Measurements from ENCODE around the gene SCN4B. TPM values are rescaled to one million over a fixed set of nuclear protein-coding genes. Genes with fewer than 3 reads are reported as not detected.

SCN4B gene
- total and polyA plus RNA-seq, 2 of the 8 experiments (the other 6 are each of a cell fraction or from before 2014, with no cell fraction given): 2.8 to 4.9 TPM

DNA sequence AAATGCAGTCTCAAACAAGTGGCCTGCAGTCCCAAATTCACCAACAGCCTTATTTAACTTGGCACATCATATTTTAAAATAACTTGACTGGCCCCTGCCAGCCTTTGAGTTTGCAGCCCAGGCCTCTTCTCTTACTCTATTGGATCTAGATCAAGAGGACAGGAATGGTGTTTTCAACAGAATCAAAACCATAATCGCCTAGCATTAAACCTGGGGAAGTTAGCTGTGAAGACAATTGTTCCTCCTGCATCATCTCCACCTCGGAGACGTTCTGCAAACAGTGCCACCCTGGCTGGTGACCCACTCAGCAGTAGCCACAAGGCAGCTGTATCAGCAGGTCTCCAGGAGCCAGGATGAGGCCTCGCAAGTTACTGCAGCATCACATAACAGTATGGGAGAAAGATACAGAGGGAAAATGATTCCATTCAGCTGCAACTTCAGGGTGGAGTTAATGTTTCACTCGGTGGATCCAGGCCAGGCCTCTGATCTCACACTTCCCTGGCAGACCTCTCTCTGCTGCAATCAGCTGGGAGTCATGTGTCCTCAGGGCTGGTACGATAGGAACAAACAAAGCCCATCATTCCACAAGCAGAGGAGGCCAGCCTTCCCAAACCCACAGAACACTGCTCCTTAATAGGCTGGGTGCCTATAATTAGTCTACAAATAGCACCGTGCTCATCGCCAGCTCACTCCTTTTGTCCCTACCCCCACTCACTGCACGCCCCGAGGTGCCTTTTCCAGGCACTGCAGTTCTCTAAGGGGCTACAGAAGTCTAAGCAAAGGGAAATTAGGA lies 42.4 kb upstream of the SCN4B start:
- Histone ChIP-seq H2BK15ac (ENCODE audit: low read length) (no peak overlapping the region), H3K4me3 (ENCODE audit: extremely low read depth in 1 of 4, insufficient read depth in 2 of 4, low read depth in 3 of 4, low read length in 4 of 4) (no peak overlapping the region), H3K23me2 (ENCODE audit: low read depth, low read length) (no peaks in the 10 kb centered on the region), H3K9ac (replicated peaks in 1 of 4; ENCODE audit: extremely low read depth in 1 of 4, low read depth in 3 of 4, low read length in 3 of 4) (no peak overlapping the region), H3K4me1 (replicated peaks in 1 of 4; ENCODE audit: control insufficient read depth in 3 of 4, insufficient read depth in 4 of 4, low read length in 3 of 4) (peaks cover 2 to 14% (median 4%) of the 10 kb centered on the region in 4 experiments; a peak in 5 of 7 replicates), H3K4me2 (ENCODE audit: insufficient read depth in 1 of 2, low read depth in 2 of 2, low read length in 2 of 2) (no peak overlapping the region), H3K9me3 (ENCODE audit: insufficient read depth in 2 of 2, low read depth in 1 of 2, low read length in 1 of 2) (0 out of 4 replicates have a peak, but pooled peaks cover 0 to 3% of the 10 kb centered on the region in 2 experiments), H4K5ac (ENCODE audit: insufficient read length, low read depth, low read length) (no peak overlapping the region), H2AFZ (ENCODE audit: low read length) (peak overlapping the region; percentile 28; the same call in 1 of the 2 replicates), H3K14ac (ENCODE audit: insufficient read length) (no peak overlapping the region), H3K56ac (replicated peaks; ENCODE audit: insufficient read length, low read depth, low read length) (no peak overlapping the region), H3K79me1 (ENCODE audit: low read depth, low read length) (no peaks in the 10 kb centered on the region), H3K4ac (replicated peaks; ENCODE audit: insufficient read length, low read depth, low read length) (no peak overlapping the region), H3K27me3 (replicated peaks in 1 of 4; ENCODE audit: control insufficient read depth in 3 of 4, extremely low read depth in 1 of 4, insufficient read depth in 3 of 4, low read length in 3 of 4) (no peaks in the 10 kb centered on the region), H2BK12ac (ENCODE audit: low read depth, low read length) (peak overlapping the region; percentile 50; the same call in 1 of the 2 replicates), H3K79me2 (ENCODE audit: control insufficient read depth in 1 of 2, insufficient read depth in 2 of 2, low read length in 2 of 2) (no peaks in the 10 kb centered on the region), H3K27ac (ENCODE audit: low read depth, low read length) (no peak overlapping the region), H2BK20ac (ENCODE audit: low read length) (no peak overlapping the region), H4K91ac (replicated peaks; ENCODE audit: insufficient read length, low read length) (no peak overlapping the region), H2BK120ac (replicated peaks; ENCODE audit: low read depth, low read length) (no peak overlapping the region), H4K8ac (ENCODE audit: extremely low read depth, insufficient read depth, low read length) (no peak overlapping the region), H3K23ac (ENCODE audit: insufficient read length) (no peak overlapping the region), H4K20me1 (replicated peaks in 1 of 2; ENCODE audit: control insufficient read depth in 1 of 2, insufficient read depth in 2 of 2, low read length in 2 of 2) (no peaks in the 10 kb centered on the region), H3K36me3 (ENCODE audit: control insufficient read depth in 2 of 4, insufficient read depth in 4 of 4, low read length in 3 of 4) (no peaks in the 10 kb centered on the region), H3K18ac (ENCODE audit: extremely low read depth, low read length) (no peak overlapping the region), H2BK5ac (ENCODE audit: low read depth, low read length) (0 out of 2 replicates have a peak overlapping the region, but pooled peaks have one; percentile 24), H2AK5ac (ENCODE audit: low read depth, low read length) (no peak overlapping the region)
- DNase-seq (ENCODE audit: low read depth in 1 of 2, low spot score in 2 of 2): no peak
- CTCF ChIA-PET (ENCODE audit: partially characterized antibody): interaction anchor here (0.6 to 2.2 kb wide), 6 partner anchors 10 to 187 kb away, joined by 3 to 5 read pairs (median 4); no protein-coding TSS in a partner anchor
- FAIRE-seq: no peak
- POLR2A ChIA-PET (ENCODE audit: partially characterized antibody): no interaction called here
- 86% methylated on average over 10 of the region's 10 CpGs; no CpG with 5 or more reads in 1 of the 2 experiments for WGBS, 2 experiments (ENCODE audit: extremely low coverage in 1 of 2, insufficient coverage in 1 of 2, insufficient read length in 1 of 2, insufficient replicate concordance in 2 of 2, low coverage in 1 of 2, low lambda C conversion rate in 2 of 2, missing lambda C conversion rate in 1 of 2)
- TF ChIP-seq RNF2 (IDR thresholded peaks at IDR 0.05; ENCODE audit: borderline replicate concordance, low read depth, low read length, missing control alignments, poor library complexity, severe bottlenecking) (no peak), BACH1 (IDR thresholded peaks at IDR 0.05; ENCODE audit: low read length) (no peak), TBP (IDR thresholded peaks at IDR 0.05; ENCODE audit: low read depth, low read length) (no peak), TCF12 (IDR thresholded peaks at IDR 0.05; ENCODE audit: low read depth, low read length) (no peak), BCL11A (IDR thresholded peaks at IDR 0.05; ENCODE audit: low read depth in 2 of 2, low read length in 2 of 2) (no peak), CREB1 (IDR thresholded peaks at IDR 0.05) (no peak), POLR2AphosphoS5 (IDR thresholded peaks at IDR 0.05; ENCODE audit: low read depth, low read length) (no peak), POU5F1 (IDR thresholded peaks at IDR 0.05; ENCODE audit: low read depth, low read length) (no peak), SAP30 (IDR thresholded peaks at IDR 0.05; ENCODE audit: insufficient read depth, insufficient replicate concordance, low read length) (no peak), SIX5 (IDR thresholded peaks at IDR 0.05; ENCODE audit: low read depth, low read length) (no peak), CTBP2 (IDR thresholded peaks at IDR 0.05; ENCODE audit: borderline replicate concordance, insufficient read depth, insufficient read length, low read length) (no peak)
- TF ChIP-seq, protein P1, sequence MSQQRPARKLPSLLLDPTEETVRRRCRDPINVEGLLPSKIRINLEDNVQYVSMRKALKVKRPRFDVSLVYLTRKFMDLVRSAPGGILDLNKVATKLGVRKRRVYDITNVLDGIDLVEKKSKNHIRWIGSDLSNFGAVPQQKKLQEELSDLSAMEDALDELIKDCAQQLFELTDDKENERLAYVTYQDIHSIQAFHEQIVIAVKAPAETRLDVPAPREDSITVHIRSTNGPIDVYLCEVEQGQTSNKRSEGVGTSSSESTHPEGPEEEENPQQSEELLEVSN (IDR thresholded peaks at IDR 0.05): no peak

Measured in H1 (cell line).